ENCODE results near the gene KIAA0825.
"Not testable (repeated sequence)": the region's sequence is repeated elsewhere in the genome, so short reads cannot be mapped to it uniquely, and the experiment has no call there.

KIAA0825 gene

GRCh38 chr5:94388773-94389514, 229.5 kb downstream of the KIAA0825 start:
- in situ Hi-C loops (cut with HindIII; ENCODE audit: low sequenced_read_pairs): no loop called here

GRCh38 chr5:94385767-94386166, 232.6 kb downstream of the KIAA0825 start:
- in situ Hi-C loops (cut with HindIII; ENCODE audit: low sequenced_read_pairs): no loop called here

- in situ Hi-C loops (cut with HindIII; ENCODE audit: low sequenced_read_pairs): no loop called here
These were observed 240.3 kb downstream of the KIAA0825 start for GRCh38 chr5:94378062-94378461.

GRCh38 chr5:94376672-94377345, 241.6 kb downstream of the KIAA0825 start:
- in situ Hi-C loops (cut with HindIII; ENCODE audit: low sequenced_read_pairs): no loop called here

- in situ Hi-C loops (cut with HindIII; ENCODE audit: low sequenced_read_pairs): no loop called here
These were observed 242.6 kb downstream of the KIAA0825 start for GRCh38 chr5:94375801-94376200.

GRCh38 chr5:94374336-94374735, 244.1 kb downstream of the KIAA0825 start:
- in situ Hi-C loops (cut with HindIII; ENCODE audit: low sequenced_read_pairs): no loop called here

- in situ Hi-C loops (cut with HindIII; ENCODE audit: low sequenced_read_pairs): no loop called here
These were observed 250.5 kb downstream of the KIAA0825 start for GRCh38 chr5:94367900-94368299.

- in situ Hi-C loops (cut with HindIII; ENCODE audit: low sequenced_read_pairs): no loop called here
These were observed 251.6 kb downstream of the KIAA0825 start for GRCh38 chr5:94366811-94367210.

GRCh38 chr5:94362857-94363256, 255.5 kb downstream of the KIAA0825 start:
- in situ Hi-C loops (cut with HindIII; ENCODE audit: low sequenced_read_pairs): no loop called here

GRCh38 chr5:94361832-94362796, 256.3 kb downstream of the KIAA0825 start:
- in situ Hi-C loops (cut with HindIII; ENCODE audit: low sequenced_read_pairs): no loop called here

- in situ Hi-C loops (cut with HindIII; ENCODE audit: low sequenced_read_pairs): no loop called here
These were observed 257.2 kb downstream of the KIAA0825 start for GRCh38 chr5:94361161-94361560.

- in situ Hi-C loops (cut with HindIII; ENCODE audit: low sequenced_read_pairs): no loop called here
These were observed 257.8 kb downstream of the KIAA0825 start for GRCh38 chr5:94360382-94361130.

GRCh38 chr5:94359880-94360279, 258.5 kb downstream of the KIAA0825 start:
- in situ Hi-C loops (cut with HindIII; ENCODE audit: low sequenced_read_pairs): no loop called here

- in situ Hi-C loops (cut with HindIII; ENCODE audit: low sequenced_read_pairs): no loop called here
These were observed 262.6 kb downstream of the KIAA0825 start for GRCh38 chr5:94355811-94356210.

- in situ Hi-C loops (cut with HindIII; ENCODE audit: low sequenced_read_pairs): not testable (repeated sequence)
These were observed 263.4 kb downstream of the KIAA0825 start for GRCh38 chr5:94354837-94355485.

- in situ Hi-C loops (cut with HindIII; ENCODE audit: low sequenced_read_pairs): no loop called here
These were observed 264.8 kb downstream of the KIAA0825 start for GRCh38 chr5:94353605-94354004.

GRCh38 chr5:94347130-94347529, 271.3 kb downstream of the KIAA0825 start:
- in situ Hi-C loops (cut with HindIII; ENCODE audit: low sequenced_read_pairs): no loop called here

GRCh38 chr5:94345257-94345656, 273.1 kb downstream of the KIAA0825 start:
- in situ Hi-C loops (cut with HindIII; ENCODE audit: low sequenced_read_pairs): no loop called here

- in situ Hi-C loops (cut with HindIII; ENCODE audit: low sequenced_read_pairs): no loop called here
These were observed 280.8 kb downstream of the KIAA0825 start for GRCh38 chr5:94337617-94338016.

GRCh38 chr5:94335936-94336335, 282.5 kb downstream of the KIAA0825 start:
- in situ Hi-C loops (cut with HindIII; ENCODE audit: low sequenced_read_pairs): no loop called here

Measured in DLD1 (cell line).